HG02623 (cell line): ENCODE results near the gene DUS1L.

ENCODE experiments used
- ATAC-seq: cut with Tn5 transposase; IDR thresholded peaks from one replicate; pipeline ENCODE4 v1.9.1; 2021; ENCODE audit warnings: moderate library complexity; ENCODE audit not compliant: unreplicated experiment

DUS1L gene

GRCh38 chr17:82016061-82016874 is 49.3 kb downstream of the DUS1L start:
- ATAC-seq: no peak

- no peak for ATAC-seq
These were observed 50.2 kb downstream of the DUS1L start for GRCh38 chr17:82015311-82015971.

GRCh38 chr17:82014971-82015310 is 50.7 kb downstream of the DUS1L start:
- no peak for ATAC-seq

- no peak for ATAC-seq
These were observed 51.2 kb downstream of the DUS1L start for GRCh38 chr17:82014432-82014831.

GRCh38 chr17:82013772-82014321 is 51.8 kb downstream of the DUS1L start:
- ATAC-seq: no peak

GRCh38 chr17:82013341-82013740 is 52.3 kb downstream of the DUS1L start:
- no peak for ATAC-seq

GRCh38 chr17:82012640-82013295 is 52.8 kb downstream of the DUS1L start:
- no peak for ATAC-seq

GRCh38 chr17:82012261-82012639 is 53.4 kb downstream of the DUS1L start:
- ATAC-seq: no peak

GRCh38 chr17:82011617-82012187 is 53.9 kb downstream of the DUS1L start:
- ATAC-seq: no peak

GRCh38 chr17:82010575-82011525 is 54.8 kb downstream of the DUS1L start:
- no peak for ATAC-seq

- ATAC-seq: no peak
These were observed 56.2 kb downstream of the DUS1L start for GRCh38 chr17:82009413-82009812.

GRCh38 chr17:82008941-82009405 is 56.6 kb downstream of the DUS1L start:
- ATAC-seq: no peak

- no peak for ATAC-seq
These were observed 57.2 kb downstream of the DUS1L start for GRCh38 chr17:82008258-82008940.
